Inflammatory macrophage (primary cell): ENCODE results near the gene KDSR.

Experiments used
- DNase-seq, 2 donors: peaks; one replicate each; pipeline ENCODE4 v3.0.0-alpha.2; 2020 to 2022

KDSR gene

DNA sequence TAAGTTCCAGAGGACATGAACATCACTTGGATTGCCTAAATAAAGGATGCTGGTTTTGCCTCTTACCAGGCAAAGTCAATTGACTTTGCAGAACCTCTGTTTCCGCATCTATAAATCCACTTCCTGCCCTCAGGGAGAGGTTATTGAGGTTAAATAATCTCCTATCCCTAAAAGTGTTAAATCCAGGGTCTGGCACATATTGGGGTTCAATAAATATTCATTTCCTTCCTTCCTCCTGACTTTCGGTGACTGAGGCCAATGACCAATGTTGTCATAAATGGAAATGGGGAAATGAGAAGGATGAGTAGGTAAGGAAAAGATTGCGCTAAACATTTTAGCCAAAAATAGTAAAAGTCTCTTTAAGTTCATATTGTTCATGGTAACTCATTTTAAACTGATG lies 63.5 kb downstream of the KDSR start:
- peak; percentile 24 to 53 for DNase-seq

DNA sequence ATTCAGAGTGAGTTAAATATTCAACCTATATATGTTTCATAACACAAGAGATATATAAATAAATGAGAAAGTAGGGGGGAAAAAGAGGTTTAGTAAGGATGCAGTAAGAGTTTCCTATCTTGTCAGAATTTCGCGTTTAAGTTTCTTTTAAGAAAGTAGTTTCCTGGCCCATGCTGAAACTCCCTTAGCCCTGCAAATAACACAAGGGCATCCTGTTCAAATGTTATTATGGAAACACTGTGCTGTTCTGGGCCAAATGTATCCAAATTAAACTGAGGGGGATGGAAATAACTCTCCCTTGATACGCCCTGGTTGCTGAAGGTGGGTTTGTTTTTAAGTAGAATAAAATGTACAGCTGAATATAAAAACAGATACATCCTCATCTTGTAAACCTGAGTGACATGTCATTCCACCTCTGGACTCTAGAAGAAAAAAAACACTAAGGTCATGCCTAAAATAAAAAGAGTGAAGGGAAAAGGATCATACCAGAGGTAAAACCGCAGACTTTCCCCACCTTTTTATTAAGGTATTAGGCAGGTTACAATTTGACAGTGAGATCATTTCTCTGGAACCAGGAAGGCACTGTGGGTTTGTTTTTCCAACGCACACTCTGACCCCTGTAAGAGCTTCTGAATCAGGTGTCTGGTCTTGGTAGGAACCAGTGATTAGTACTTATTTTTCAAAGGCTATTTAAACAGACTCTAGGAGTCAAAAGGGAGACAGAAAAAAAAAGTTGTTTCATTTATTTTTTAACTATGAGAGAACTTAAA lies 64.2 kb downstream of the KDSR start:
- no peak for DNase-seq

DNA sequence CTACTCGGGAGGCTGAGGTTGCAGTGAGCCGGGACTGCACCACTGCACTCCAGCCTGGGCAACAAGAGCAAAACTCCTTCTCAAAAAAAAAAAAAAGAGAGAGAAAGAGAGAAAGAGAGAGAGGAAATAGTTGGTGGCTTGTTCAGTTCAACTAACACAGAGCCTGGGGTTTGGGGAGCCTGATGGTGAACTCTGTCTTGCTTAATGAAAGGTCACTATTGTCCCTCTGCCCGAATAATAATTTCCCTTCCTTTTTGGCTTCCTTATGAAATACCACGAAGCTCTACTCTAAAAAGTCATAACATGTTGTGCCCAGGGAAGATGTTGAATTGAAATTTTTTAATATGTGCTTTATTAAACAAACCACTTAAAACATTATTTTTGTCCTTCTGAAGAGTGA lies 64.8 kb downstream of the KDSR start:
- DNase-seq, result peak; percentile 22 to 34

DNA sequence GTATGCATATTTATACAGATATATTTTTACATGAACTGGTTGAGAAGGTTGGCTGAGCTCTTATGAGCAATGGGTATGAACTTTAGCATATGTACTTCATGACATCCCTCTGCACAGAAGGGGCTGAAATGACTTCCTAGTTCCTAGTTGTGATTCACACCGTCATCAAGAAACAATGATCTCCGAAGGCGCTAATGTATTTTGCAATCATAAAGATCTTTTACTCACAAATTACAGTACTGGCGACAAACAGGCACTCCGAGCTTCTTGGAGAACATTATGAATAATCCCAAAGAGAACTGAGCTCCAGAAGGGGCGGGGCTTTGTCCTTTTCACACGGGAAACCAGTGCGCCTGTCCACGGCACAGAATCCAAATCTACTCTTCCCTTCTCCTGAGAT lies 65.6 kb downstream of the KDSR start:
- peak; percentile 83 to 86 for DNase-seq

DNA sequence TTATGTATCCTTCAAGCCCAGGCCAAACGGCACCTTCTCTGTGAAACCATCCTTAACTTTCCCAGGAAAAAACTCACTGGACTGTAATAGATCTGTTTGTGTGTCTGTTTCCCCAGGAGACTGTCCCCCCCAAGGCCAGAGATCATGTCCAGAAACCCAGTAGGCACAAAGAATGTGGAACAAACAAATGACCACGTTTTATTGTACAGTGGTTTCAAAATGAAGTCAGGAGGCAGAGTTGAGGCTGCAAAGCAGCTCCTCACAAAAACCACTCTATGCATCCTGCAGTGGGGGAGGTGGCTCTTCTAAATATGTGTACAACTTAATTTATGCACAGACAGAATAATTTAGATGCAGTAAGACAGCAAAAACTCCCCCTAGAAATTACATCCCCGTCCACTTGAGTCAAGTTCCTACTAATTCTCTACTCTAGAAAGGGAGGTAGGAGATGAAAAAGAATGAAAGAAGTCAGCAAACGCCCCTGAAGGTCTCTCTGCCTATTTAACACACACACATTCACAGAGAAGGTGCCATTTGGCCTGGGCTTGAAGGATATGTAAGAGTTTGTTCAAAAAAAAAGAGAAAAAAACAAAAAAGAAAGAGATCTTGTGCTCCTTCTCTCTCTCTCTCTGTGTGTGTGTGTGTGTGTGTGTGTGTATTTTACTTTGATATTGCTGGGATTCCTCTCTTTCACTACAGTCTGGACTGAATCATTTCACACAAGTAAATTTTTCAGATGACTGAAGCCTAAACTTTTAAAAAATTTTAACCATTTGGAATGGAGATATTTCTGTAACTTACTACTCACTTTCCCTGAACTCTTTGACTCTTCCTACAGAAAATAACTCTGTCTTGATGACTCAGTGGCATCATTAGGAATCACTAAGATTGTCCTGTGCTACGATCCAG lies 66.9 kb downstream of the KDSR start:
- DNase-seq, result no peak

DNA sequence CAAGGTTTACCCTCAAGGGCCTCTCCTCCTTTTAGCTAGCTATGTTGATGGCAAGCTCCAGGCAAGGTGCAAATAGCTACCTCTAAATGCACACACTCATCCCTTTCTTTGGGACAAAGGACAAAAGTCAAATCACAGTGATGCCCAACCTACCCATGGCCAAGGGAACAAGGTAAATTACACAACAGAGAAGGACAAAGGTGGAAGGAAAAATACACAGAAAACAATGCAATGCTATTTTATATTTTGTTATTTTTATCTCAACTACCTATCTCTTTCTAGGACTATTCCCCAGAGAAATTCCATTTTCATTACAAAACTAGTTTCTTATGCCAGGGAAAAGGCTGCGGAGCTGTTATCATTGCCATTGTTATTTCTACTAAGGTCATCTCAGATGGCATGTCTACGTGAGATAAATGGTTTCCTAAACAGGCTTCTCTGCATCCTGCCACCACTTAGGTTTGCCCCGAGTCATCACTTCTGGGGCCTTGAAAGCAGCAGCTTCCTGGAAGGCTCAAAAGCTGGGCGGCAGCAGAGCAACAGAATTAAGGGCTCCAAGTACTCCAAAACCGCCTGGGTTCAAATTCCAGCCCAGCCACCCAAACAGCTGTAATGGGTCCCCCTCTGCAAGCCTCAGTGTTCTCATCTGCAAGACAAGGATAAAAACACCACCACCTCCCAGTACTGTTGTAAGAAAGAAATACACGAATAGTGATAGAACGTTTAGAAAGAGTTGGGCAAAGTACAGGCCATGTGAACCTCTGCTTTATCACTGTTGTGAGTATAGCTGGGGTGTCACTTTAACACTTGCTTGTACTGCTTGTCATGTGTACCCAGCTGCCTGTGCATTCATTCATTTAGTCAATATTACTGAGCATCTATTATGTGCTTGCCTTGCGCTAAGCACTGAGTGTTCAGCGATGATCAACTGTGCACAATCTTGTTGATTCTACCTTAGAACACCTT lies 68.3 kb downstream of the KDSR start:
- no peak for DNase-seq

DNA sequence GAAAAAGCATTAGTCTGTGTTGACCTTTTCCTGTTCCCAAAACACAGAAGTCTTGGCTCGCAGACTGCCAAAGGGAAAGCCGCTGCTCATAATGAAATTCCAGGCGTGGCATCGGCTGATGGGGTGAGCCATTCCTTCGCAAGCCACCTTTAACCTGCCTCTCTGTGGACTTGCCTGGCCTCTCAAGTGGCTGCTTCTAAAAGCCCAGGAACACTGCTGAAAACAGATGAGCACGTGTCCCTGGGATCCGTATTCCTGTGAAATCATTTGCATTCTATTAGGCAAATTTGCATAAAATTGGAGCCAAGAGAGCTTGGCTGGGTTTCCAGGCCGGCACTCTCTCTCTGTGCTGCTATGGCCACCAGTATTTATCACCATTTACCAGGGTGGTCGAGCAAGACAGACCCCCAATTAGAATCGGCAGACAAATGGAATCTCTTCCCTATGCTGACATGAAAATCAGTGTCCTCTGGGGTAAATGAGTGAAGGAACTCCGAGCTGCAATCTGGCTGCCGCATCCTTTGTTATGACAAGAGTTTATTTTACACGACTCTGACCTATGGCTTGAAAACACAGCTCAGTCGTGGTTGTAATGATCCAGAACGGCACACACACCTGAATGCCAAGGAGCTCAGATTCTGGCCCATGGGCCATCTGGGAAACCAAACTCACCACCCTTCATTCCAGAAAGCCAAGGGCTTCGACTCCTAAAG lies 69.2 kb downstream of the KDSR start:
- DNase-seq, result no peak

DNA sequence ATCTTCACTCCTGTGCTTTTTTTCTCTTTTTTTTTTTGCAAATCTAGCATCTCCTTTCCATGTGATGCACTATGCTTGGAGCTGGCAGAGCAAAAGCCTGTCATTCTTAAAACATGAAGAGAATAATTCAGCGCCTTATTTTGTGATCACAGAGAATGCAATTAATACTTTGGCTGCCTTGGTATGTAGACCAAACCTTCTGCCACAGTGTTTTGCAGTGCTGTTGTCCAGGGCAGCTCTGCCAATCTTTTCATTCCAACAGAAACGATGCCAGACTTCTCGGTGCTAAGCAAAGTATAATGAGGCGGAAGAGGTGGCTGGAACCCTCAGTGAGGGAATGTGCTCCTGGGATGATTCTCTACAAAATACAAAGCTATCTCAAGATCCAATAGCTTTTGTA lies 73.1 kb downstream of the KDSR start:
- no peak for DNase-seq

DNA sequence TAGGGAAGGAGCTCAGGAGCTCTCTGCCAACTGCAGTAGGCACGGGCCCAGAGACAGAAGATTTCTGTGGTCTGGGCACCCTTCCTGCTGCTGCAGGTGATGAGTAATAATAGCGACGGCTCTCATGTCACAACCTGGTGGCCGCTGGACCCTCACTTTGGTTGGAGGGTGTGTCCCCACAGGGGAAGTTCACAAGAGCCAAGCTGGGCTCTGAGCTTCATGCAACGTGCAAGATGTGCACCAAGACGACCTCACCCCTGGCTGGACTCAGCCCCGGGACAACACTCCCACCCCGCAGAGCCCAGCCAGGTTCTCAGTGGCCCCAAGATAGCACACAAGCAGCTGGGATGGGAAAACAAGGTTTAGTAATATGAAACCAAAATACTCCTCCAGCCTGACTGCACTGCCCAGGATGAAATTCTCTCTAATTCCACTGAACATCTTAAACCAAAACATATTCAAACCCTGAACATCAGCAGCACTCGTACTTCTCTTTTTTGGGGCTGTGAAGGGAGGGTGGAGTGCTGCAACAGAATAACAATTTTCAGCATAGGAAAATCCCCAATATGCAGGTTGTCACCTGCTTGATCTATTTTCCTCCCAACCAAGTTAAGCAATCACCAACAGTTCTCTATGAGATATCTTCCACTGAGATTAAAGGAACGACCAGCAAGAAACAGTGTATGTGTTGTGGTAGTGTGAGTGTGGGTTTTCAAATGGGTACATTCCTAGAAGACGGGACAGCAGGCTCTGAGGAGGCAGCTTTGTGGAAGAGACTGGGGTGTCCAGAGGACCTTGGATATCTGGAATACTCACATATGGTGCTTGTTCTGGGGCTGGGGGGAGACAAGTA lies 73.9 kb downstream of the KDSR start:
- DNase-seq, result peak; percentile 32 to 43

DNA sequence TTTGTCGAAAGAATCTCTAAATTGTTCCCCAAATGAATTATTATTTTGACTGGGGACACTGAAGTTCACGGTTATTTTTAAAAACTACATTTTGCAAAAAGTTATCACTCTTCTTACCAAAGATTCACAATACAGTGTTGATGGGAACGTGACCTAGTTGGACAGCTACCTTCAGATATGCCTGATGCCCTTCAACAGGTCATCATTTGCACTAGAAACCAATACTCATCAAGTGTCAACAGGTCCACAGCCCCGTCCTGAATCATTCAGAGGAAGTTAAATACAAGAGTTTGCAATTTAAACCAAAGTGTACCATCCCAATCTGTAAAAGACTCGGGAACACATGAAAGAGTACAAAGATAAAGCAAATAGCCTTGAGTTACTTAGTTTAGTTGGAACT lies 75.7 kb downstream of the KDSR start:
- DNase-seq, result no peak

DNA sequence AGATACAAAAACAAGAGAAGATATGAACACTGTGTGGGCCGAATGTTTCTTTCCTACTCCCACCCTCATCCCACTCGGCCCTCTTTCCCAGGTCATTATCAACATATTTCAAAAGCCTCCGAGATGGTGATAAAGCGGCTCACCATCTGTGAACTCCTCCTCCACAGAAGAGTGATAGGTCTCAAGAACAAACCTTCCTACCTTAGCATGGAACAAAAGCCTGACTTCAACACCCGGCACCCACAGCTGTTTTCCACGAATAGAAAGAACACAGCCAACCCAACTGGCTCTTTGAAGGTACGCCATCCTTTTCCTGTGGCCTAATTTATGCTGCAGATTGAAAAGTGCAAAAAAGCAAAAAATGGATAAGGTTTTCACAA lies 76.2 kb downstream of the KDSR start:
- DNase-seq, result no peak

DNA sequence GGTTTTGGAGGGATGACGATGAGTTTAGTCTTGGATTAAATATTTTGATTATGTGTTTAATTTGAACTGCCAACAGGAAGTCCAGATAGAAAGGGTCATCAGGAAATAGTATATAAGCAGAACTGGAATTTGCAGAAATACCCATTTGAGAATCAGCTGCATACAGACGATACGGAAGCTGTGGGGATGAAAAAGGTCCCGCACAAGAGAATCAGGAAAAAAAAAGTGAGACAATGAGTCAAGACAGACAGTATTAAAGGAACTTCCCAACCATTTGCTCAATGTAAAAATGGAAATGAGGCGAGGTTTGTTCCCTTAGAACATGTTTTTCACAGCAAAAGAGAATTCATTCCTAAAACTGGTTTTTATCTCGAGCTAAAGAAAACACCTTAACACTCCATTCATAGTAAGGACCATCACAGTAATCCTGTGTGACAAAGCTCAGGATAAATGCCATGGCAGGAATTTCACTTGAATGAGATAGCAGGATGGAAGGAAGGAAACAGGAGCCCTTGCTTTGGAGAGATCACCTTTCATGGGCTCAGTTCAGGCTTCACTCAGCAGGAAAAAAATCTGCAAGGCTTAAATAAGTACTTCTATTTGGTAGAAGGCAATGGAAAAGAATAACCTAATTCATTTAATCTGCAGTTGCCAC lies 76.7 kb downstream of the KDSR start:
- DNase-seq, result peak; percentile 50 to 51

DNA sequence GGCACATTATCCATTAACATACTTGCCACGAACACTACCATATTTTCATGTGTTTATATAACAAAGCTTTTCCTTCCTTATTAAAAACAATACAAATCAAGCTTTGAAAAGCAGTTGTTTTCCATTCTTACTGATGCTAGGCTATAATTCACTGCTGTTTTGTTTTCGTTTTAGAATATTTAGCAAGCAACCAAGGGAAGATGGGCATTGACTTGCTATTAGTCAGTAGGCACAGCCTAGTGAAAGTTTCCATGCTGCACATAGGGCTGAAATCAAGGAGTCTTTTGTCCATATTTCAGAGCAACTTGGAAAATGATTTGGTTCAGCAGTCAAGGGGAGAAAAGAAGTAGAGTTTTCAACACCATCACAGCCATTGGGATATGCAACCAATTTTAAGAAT lies 78.7 kb downstream of the KDSR start:
- no peak for DNase-seq

DNA sequence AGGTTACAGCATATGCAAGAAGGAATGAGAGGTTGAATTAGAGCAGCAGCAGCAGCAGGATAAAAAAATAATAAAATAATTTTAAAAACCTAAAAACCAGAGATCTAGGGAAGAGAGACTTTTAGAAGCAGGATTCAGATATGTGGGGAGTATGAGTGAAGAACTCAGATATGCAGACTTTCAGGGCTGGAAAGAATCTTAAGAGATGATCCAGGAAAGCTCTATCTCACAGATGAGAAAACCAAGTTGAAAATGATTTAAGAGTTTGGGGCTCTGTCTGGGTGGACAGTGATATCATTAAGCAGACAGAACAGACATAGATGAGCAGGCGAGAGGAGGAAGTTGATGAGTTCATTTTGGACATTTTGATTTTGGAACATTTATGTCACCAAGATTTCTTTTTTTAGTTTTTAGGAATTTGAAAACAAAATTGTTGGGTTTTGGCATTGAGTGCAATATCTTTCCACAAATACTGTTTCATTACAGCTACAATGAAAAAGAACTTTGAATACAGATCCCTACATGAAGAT lies 79.2 kb downstream of the KDSR start:
- DNase-seq, result no peak

DNA sequence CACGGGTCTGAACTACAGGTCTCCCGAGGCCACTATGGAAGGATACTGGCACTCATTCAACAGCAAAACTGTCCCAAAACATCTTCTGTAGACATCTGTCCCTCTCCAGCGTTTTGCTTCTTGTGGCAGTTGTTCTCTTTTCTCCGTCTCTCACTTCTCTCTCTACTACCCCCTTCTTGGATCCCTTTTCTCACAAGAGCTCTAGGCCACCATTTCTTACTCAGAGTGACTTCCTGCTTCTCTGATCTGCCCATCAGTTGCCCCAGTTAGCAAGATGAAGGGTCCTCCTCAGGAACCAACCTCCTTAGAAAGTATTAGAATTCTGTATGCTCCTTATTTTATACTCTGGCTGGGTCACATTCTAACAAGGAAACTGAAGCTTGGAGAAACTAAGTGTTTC lies 80.1 kb downstream of the KDSR start:
- peak; percentile 27 to 29 for DNase-seq

DNA sequence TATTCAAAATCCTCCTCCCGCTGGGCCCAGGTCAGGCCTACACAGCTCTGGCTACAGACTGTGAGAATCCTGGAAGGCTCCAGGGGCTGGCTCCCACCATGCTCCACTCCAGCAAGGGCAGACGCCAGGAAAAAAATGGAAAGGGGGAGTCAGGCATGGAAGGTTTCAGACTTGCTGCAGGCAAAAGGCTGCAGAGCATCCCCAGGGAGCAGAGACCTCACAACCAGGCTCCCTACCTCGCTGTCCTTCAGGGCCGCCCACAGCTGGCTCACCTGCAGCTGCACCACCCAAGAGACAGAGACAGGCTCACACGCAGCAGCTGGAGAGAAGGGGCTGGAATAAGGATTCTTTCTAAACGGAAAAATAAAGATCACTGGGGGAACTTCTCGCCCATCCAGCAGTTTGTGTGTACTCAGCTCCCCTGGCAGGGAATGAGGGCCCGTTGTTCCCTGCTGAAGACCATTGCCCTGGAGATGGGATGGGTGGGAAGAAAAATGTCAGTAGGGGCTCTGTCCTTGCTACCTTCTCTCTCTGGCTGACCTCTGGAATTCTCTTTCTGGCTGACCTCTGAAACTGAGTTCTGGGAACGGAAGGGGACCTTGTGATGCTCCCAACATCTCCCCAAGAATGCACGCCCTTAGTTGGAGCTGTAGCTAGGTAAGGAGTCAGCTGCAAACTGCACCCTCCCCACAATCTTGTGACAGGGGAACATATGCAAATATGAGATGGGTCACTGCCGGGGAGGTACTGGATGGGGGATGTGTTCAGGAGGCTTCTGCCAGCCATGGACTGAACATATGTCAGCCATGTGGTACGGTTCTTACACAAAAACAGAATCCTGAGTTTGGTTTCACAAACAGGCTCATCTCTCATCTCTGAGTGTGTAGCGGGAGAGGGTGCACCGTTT lies 81.9 kb downstream of the KDSR start:
- no peak for DNase-seq

DNA sequence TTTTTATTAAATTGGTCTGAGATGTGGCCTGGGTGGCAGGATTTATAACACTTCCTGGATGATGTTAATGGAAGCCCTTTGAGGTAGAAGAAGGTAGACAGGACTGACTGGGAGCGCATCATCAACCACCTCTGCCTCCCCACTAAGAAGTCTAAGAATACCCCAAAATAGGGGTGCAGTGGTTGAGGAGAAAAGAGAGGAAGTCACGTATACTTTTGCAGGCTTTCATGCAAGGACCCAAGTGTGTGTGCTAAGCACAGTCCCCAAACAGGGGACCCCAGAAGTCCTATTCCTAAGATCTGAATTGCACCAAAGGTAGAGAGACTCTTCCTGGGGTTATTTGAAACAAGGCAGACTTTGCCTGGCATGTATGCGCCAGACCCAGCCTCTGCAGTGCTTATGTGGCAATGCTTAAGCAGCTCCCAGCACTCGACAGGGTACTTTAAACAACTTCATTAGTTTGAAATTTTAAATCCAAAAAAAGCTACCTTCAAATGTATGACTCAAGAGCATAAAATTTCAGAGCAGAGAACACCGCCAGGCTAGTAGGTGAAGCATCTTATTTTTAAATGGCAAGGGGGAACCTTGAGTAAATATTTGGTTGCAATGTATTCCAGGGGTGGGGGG lies 82.7 kb downstream of the KDSR start:
- DNase-seq, result no peak

DNA sequence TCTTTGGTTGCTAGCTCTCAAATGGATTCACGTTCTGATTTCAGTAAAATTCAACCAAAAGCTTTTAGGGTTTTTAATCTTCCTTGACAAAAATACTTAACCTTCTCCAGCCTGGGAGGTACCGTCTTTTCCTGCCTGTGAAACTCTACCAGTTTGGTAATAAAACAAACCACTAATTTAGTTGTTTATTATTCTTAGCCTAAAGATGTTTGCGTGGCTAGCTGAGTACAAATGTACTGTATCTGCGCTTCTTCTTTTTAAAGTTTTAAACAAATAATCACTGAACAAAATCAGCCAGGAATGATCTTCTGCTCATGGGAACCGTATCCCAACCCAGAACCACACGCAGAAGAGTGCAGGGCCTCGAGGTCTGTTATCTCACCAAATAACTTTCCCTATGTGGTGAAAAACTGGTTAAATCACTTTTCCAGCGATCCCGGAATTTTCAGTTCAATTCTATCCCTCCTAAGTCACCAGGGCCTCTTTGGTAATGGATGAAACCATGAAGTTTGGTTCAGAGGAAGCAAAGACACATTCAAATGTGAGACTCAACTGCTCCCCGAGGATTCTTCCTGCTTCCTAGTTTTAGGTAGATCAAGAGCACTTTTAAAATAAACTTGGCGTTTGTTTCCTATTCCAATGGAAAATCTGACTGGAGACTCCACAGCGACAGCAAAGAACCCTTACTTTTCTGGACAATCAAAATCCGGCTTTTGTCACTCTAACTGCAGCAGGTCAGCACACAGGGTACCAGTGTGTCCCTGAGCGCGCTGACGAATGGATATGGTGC lies 83.5 kb downstream of the KDSR start:
- no peak for DNase-seq
